Measurements from ENCODE around the gene TCEANC.

Gene TCEANC

GRCh38 chrX:13703135-13703534, 50.2 kb downstream of the TCEANC start:
- Histone ChIP-seq H3K4me3 (no peak overlapping the region), H3K27ac (no peak overlapping the region)
- no peak for DNase-seq (ENCODE audit: low spot score)
- TF ChIP-seq CTCF (IDR thresholded peaks at IDR 0.05): no peak

GRCh38 chrX:13703589-13703988, 50.6 kb downstream of the TCEANC start:
- Histone ChIP-seq H3K27ac (no peak overlapping the region), H3K4me3 (no peak overlapping the region)
- no peak for DNase-seq (ENCODE audit: low spot score)
- no peak for TF ChIP-seq CTCF (IDR thresholded peaks at IDR 0.05)

- H3K4me3 ChIP-seq: no peak overlapping the region
- H3K27ac ChIP-seq: no peak overlapping the region
- TF ChIP-seq CTCF (IDR thresholded peaks at IDR 0.05): no peak
- DNase-seq (ENCODE audit: low spot score): no peak
Observed at GRCh38 chrX:13711141-13711540, 58.2 kb downstream of the TCEANC start.

Measured in coronary artery (tissue), 2 donors.